ENCODE measurements around the gene SUGT1.
"Not testable (repeated sequence)": the region's sequence is repeated elsewhere in the genome, so short reads cannot be mapped to it uniquely, and the experiment has no call there.

The SUGT1 gene

DNA sequence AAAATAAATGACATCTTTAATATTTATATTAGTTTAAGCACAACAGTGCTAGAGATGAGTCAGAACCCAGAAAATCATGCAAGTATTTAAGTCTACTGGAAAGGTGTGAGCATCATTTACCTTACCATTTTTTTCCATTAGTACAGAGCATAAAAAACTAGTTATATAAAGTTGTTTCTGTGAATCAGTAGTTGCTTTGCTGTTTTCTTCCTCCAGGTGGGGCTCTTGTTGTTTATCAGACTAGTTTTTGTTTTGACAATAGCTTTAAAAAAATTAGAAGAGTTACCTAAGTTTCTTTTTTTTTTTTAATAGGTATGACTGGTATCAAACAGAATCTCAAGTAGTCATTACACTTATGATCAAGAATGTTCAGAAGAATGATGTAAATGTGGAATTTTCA, 12.7 kb downstream of the SUGT1 start:
- DNase-seq (ENCODE audit: low read depth in 3 of 3, low spot score in 1 of 3), result no peak

DNA sequence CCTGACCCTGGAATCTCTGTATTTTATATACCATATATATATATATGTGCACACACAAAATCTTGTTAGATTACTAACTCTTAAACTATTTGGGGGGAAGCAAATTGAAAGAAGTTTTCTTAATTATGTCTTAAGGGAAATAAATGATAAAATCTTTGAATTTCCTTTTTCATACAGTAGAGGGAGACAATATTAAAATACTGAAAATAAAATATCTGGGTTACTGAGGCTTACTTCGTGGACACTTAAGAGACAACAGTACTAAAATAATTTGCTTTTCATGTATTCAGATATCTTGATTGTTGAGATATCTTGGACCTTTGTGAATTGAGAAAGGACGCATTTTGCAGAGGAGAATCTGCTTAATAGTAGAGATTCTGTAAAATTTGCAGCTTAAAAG, 17.0 kb downstream of the SUGT1 start:
- DNase-seq (ENCODE audit: low read depth in 3 of 3, low spot score in 1 of 3), result no peak

DNA sequence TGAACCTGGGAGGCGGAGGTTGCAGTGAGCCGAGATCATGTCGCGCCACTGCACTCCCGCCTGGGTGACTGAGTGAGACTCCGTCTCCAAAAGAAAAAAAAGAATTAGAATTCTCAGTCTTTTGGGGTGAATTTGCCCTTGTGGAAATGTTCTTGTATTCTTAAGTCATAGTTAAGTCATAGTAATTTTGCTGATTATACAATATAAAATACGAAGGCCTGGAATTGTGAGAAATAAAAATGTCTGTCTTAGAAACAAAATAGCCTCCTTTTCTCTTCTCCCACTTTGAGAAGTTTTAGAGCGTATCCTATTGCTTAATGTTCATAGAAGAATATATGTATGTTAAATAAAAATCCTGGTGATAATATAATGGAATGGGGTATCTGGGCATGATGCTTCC, 18.1 kb downstream of the SUGT1 start:
- no peak for DNase-seq (ENCODE audit: low read depth in 3 of 3, low spot score in 1 of 3)

DNA sequence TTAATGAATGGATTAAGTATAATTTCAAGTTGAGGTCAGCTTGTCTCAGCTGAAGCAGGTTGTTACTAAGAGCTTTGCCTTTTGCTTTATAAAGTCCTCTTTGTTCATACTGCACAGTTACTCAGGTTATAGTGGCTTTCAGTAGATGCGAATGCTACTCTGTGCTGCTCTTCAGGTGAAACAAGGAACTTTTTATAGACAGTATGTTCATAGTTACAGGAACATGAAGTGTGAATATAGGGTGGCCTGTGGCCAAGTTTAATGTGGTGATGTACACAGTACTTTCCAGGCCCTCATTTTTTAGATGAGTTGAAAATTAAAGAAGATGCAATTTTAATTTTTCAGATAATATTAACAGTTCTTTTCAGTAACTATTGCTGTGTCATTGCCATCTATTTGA, 20.8 kb downstream of the SUGT1 start:
- no peak for DNase-seq (ENCODE audit: low read depth in 3 of 3, low spot score in 1 of 3)

DNA sequence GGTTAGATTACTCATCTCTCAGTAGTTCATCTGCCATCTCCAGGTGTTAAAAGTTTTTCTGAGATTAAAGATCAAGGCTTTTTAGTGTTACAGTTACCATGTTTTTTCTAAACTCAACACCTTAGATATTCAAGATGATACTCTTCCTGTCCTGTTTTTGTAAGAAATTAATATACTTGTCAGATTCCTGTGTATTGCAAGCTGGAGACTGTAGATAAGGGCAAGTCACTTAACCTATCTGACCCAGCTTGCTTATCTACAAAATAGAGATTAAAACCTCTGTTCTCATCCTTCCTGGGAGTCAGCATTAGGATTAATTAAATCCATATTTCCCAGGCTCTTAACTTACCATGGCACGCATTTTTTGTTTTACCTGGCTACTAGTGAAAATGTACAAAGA, 25.2 kb downstream of the SUGT1 start:
- DNase-seq (ENCODE audit: low read depth in 3 of 3, low spot score in 1 of 3), result no peak

DNA sequence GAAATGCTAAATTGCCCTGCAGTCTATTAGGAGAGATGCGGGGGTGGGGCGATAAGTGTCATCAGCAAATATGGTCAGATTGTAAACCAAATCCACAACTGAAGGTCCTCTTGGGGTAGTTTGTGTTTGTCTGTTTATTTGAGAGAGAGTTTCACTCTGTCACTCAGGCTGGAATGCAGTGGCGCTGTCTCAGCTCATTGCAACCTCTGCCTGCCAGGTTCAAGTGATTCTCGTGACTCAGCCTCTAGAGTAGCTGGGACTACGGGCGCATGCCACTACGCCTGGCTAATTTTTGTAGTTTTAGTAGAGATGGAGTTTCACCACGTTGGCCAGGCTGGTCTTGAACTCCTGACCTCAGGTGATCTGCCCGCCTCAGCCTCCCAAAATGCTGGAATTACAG, 33.2 kb downstream of the SUGT1 start:
- not testable (repeated sequence) for DNase-seq (ENCODE audit: low read depth in 3 of 3, low spot score in 1 of 3)

DNA sequence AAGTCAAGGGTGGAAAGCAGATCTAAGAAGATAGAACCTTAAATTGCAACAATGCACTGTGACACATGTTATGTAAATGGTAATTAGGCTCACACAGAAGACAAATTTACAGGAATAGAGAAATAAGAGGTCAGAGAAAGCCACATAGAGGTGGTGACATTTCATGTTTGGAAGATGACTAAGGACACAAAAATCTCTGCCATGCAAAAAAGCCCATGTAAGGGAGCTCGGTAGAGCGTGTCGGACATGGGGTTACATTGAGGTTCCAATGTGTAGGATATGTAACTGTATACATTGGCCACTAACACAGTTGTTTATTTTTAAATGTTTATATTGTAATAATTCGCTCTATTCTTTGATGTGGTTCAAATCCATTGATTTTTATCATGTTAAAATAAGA, 33.7 kb downstream of the SUGT1 start:
- DNase-seq (ENCODE audit: low read depth in 3 of 3, low spot score in 1 of 3), result no peak

DNA sequence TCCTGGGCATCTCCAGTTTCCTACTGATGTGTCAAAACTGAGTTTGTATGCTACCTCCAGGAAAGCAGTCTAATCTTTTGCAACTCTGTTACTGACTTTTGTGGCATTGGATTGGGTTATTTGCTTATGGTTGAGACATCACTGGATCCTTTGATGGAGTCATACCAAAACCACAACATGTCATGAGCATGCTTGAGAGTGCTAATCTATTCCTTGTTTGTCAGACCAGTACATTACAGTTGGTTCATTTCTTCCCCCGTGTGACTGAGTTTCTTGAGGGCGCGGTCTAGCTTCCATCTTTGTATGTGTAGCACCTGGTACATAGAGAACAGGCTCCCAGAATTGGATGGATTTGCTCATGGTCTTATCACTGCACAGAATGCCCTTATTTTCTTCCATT, 43.2 kb downstream of the SUGT1 start:
- DNase-seq (ENCODE audit: low read depth in 3 of 3, low spot score in 1 of 3), result no peak

DNA sequence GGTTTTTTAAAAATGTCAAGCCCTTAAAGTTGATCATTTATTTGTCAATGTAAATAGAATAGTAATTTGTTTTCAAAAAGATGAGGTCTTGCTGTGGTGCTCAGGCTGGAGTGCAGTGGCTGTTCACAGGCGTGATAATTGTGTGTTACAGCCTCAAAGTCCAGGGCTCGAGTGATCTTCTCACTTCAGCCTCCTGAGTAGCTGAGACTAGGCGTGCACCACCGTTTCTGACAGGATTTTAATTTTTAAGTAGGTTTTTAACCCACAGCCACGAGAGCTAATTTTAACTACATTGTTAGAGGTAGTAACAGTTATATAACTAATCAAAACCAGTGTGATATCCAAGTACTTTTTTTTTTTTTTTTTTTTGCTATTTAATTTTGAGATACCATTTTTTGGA, 43.9 kb downstream of the SUGT1 start:
- DNase-seq (ENCODE audit: low read depth in 3 of 3, low spot score in 1 of 3), result no peak

DNA sequence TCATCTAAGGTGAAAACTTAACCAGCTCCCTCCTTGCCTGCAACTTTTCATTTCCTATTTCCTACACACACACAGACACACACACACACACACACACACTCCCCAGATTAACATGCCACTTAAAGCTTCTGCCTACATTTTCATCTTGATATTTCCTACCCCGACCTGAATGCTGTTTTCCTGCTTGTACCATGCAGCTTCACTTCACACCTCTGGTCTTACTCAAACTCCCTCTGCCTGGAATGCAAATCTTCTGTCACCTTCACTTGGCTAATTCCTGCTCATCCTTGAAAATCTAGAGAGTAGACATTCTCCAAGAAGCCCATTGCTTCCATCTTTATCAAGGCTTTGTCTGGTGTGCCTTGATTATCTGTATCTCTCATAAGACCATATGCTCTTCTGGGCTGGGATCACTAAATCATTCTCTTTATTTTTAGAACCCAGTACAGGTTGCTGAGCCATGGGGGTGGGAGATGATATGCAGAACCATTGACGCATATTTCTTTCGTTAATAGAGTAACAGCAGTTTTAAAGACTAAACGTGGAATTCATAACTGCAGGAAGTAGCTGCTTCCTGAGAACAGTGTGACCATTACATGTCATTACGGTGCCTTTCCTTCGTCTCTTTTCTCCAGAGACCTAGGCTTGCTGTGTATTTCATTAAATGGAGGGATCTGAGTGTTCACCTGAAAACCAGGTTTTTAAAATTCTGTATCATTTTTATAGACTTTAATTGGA, 49.3 kb downstream of the SUGT1 start:
- no peak for DNase-seq (ENCODE audit: low read depth in 3 of 3, low spot score in 1 of 3)

DNA sequence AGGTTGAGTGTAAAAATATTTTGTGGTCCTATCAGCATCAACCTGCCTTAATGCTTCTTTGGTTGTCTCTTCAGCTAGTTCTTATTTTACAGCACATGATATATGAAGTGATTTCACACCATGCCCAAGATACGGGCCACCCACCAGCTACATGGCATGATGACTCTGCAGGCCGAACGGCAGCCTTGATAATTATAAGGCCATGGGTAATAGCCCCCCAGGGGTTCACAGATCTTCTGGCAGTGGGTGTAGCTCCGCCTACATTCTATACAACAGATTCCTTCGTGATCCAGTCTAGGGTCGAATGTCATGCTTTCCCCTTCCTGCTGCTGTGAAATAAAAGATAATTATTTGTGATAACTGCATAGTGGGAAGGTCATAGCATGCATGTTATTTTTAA, 50.8 kb downstream of the SUGT1 start:
- DNase-seq (ENCODE audit: low read depth in 3 of 3, low spot score in 1 of 3), result no peak

DNA sequence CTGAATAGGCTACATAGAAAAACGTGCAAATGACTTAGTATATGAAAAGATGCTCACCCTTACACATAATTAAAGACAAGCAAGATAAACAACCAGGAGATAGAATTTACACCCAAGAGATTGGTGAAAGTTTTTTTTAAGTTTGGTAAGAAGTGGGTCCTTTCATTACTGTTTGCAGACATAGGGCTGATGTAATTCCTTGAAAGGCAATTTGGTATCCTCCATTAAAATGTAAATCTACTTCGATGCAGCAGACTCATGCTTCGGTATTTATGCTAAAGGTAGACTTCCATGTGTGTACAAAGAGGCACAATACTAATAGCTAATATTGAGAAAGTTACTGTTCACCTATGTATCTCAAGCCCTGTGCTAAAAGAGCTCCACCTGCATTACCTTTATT, 53.4 kb downstream of the SUGT1 start:
- DNase-seq (ENCODE audit: low read depth in 3 of 3, low spot score in 1 of 3), result no peak

DNA sequence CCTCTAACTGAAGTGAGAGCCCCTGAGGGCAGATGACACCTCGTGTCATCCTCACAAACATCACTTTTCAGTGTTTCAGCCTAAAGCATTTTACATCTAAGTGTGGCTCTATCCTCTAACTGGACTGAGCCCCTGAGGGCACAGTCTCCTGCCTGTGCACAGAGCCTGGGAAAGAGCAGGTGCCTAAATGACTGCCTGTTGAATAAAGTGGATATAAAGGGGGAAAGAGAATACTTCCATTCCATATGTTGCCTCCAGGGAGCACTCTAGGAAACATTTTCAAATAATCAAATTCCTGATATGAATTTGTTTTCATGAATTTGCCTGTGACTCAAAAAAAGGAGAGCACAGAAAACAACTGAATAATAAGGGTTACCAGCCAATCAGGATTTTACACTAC, 54.7 kb downstream of the SUGT1 start:
- no peak for DNase-seq (ENCODE audit: low read depth in 3 of 3, low spot score in 1 of 3)

DNA sequence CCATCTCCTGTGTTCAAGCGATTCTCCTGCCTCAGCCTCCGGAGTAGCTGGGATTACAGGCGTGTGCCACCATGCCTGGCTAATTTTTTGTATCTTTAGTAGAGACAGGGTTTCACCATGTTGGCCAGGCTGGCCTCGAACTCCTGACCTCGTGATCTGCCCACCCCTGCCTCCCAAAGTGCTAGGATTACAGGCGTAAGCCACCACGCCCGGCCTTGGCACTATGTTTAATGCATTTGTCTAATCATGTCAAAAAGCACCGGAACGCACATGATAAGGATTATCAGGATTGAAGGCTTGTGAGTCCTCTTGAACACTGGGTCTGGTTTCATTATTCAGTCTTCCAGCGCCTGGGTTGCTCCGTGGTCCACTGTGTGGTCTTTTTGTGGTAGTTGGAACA, 55.6 kb downstream of the SUGT1 start:
- not testable (repeated sequence) for DNase-seq (ENCODE audit: low read depth in 3 of 3, low spot score in 1 of 3)

DNA sequence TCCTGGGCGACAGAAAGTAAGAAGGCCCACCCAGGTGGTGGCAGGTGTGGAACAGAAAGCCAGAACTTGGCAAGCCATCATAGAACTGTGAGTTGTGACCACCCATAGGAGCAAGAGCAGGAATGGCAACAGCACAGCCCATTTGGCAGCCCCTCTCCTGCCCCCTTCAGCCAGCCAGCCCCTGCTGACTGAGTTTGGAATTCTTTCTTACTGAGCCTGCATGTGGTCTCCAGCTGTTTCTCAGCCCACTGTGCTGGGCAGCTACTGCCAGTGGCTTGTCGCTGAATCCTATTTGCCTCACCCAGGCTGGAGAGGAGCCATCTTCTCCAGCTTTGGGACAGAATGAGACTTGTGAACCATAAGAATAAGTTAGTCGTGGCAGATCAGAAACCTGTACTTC, 58.6 kb downstream of the SUGT1 start:
- no peak for DNase-seq (ENCODE audit: low read depth in 3 of 3, low spot score in 1 of 3)

DNA sequence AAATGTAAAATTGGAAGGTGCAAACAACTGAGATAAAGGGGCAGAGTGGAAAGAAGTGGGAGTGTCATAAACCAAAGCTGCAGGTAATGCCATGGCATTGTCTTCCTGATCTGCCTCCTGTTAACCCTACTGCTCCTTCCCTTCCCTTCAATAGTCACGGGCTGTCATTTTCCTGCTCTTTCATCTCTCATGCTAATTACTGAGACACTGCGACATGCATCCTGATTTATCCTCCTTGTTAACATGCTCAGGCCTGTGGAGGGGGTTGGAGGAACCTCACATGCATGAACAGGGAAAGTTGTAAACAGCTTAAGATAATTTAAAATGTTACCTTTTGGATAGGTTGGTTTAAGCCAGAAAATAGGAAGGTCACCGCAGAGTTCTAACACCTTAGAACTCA, 59.7 kb downstream of the SUGT1 start:
- DNase-seq (ENCODE audit: low read depth in 3 of 3, low spot score in 1 of 3), result no peak

DNA sequence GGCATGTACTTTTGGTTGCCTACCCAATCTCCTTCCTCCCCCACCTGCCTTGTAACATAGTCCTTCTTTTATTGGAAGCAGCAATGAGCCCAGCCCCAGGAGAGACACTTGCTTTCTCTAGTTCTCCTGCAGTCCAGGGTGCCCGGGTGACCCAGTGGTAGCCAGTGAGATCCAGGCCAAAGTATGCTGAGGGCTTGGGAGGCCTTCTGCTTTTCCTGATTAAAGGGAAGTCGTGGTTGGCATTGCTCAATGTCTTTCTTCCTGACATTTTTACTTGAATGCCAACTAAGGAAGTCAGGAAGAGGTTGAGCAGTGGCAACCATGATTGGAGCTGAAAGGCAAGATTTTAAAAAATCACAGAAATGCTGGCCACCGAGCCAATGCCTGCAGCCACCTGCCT, 61.3 kb downstream of the SUGT1 start:
- no peak for DNase-seq (ENCODE audit: low read depth in 3 of 3, low spot score in 1 of 3)

DNA sequence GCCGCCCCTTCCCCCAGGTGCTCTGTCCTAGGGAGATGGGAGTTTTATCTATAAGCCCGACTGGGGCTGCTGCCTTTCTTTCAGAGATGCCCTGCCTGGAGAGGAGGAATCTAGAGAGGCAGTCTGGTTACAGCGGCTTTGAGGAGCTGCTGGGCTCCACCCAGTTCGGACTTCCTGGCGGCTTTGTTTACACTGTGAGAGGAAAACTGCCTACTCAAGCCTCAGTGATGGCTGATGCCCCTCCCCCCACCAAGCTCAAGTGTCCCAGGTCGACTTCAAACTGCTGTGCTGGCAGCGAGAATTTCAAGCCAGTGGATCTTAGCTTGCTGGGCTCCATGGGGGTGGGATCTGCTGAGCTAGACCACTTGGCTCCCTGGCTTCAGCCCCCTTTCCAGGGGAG, 68.3 kb downstream of the SUGT1 start:
- not testable (repeated sequence) for DNase-seq (ENCODE audit: low read depth in 3 of 3, low spot score in 1 of 3)

DNA sequence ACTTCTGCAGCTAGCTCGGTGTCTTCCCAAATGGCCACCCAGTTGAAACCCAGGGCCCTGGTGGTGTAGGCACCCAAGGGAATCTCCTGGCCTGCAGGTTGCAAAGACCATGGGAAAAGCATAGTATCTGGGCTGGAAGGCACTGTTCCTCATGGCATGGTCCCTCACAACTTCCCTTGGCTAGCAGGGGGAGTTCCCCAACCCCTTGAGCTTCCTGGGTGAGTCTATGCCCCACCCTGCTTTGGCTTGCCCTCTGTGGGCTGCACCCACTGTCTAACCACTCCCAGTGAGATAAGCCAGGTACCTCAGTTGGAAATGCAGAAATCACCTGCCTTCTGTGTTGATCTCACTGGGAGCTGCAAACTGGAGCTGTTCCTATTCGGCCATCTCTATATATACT, 68.7 kb downstream of the SUGT1 start:
- not testable (repeated sequence) for DNase-seq (ENCODE audit: low read depth in 3 of 3, low spot score in 1 of 3)

DNA sequence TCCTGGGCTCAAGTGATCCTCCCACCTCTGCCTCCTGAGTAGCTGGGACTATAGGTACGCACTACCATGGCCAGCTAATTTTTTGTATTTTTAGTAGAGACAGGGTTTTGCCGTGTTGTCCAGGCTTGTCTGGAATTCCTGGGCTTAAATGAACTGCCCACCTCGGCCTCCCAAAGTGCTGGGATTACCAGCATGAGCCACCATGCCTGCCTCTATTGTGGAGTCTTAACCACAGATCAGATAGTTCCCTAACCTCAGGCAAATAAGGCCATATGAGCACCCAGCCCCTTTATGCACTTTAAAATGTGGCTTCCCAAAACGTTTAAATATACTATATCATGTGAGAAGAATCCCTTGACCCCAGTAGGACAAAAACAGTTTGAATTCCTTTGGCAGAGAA, 70.5 kb downstream of the SUGT1 start:
- no peak for DNase-seq (ENCODE audit: low read depth in 3 of 3, low spot score in 1 of 3)

DNA sequence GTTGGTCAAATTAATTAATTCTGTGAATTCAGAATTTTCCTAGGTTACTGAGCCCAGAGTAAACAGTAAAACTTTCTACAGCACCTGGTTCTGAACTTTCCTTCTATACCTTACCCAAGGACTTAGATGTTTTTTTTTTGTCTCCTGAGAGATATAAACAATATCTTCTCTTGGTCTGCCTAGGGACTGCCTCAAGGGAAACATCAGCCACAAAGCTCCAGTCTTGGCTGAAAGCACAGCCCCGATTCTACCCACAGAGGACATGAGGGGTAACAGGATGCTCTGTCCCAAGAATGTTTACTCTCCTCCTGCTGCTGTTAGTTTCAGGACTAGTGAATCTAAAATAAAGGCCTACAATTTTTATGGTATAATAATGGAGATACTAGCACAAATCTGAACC, 72.7 kb downstream of the SUGT1 start:
- no peak for DNase-seq (ENCODE audit: low read depth in 3 of 3, low spot score in 1 of 3)

DNA sequence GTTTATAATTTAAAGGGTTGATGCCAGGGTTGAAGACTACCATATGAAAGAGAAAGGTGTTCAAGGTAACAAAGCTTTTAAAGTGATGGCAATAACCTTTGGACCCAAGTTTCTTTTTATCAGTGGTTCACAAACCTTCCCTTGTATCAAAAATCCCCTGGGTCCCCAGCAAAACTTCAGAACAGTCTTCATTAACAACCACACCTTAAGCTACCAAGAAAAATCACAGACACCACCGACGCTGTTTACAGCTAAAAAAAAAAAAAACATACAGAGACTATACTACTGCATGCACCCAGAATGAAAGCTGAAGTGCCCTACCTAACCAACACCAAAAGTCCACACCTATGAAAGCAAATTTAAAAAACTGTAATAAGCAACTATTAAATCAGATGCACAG, 73.6 kb downstream of the SUGT1 start:
- DNase-seq (ENCODE audit: low read depth in 3 of 3, low spot score in 1 of 3), result no peak

DNA sequence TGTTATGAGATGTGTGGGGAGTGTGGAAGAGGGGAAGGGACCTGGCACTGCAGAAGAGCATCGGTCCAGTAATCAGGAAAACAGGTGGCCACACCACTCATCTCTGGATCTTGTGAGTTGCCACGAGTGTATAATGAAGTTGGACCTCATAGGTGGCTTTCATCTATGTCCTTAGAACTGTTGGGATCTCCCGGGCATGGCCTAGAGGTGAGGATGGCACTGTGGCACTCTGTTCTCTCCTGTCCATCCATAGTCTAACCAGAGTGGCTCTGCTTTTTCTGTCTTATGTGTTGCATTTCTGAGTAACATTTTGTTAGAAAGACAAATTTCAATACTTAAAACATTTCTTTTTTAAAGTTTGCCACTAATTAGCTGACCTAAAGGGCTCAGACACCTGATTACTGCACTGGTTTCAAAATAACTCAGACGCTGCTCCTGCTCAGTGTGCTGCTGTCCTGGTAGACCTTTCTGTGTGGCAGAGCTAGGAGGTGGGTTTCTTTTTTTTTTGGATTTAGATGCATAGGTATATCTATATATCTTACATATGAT, 81.5 kb downstream of the SUGT1 start:
- no peak for DNase-seq (ENCODE audit: low read depth in 3 of 3, low spot score in 1 of 3)

Measured in stimulated activated CD4-positive, alpha-beta T cell treated with anti-CD3 and anti-CD28 coated beads, TNF-alpha, amount 100 ng/mL, for 1 hour (primary cell).